Measurements from ENCODE around the gene KRTAP15-1. TPM values are rescaled to one million over a fixed set of nuclear protein-coding genes. Genes with fewer than 3 reads are reported as not detected.

The KRTAP15-1 gene
- not detected for polyA plus RNA-seq (ENCODE audit: insufficient read length in 12 of 12)
- long read RNA-seq, donor 1 = 0 reads
- long read RNA-seq, donor 2 = 0 reads
- long read RNA-seq, donor 3 = 0 reads
- long read RNA-seq, donor 4 = 0 reads
- long read RNA-seq, donor 5 = 0 reads
- long read RNA-seq, donor 6 = 0 reads
- long read RNA-seq, donor 7 = 0 reads
- long read RNA-seq, donor 8 = 0 reads
- long read RNA-seq, donor 9 = 0 reads
- long read RNA-seq, donor 10 = 0 reads
- long read RNA-seq, donor 11 = 0 reads

GRCh38 chr21:30439975-30440374, at the start of gene KRTAP15-1:
TSS of gene KRTAP15-1 (plus strand) at chr21:30440275. CDS start at chr21:30440328, 53 bp downstream.
- DNase-seq = no peak

- no peak for DNase-seq
These were observed 48.5 kb upstream of the KRTAP15-1 start for GRCh38 chr21:30391492-30392025.

- no peak for DNase-seq
These were observed 44.3 kb upstream of the KRTAP15-1 start, which contains the start of gene KRTAP13-1 for GRCh38 chr21:30395731-30396130. TSS of gene KRTAP13-1 (plus strand) at chr21:30396031. CDS start at chr21:30396087, 56 bp downstream.

- peak; percentile 3 for DNase-seq
These were observed 31.1 kb upstream of the KRTAP15-1 start for GRCh38 chr21:30408782-30409494.

GRCh38 chr21:30415993-30416392, 24.1 kb upstream of the KRTAP15-1 start:
- DNase-seq = no peak

GRCh38 chr21:30425826-30426225, 14.2 kb upstream of the KRTAP15-1 start, which contains the start of gene KRTAP13-3:
TSS of gene KRTAP13-3 (minus strand) at chr21:30425926. CDS start at chr21:30425912, 14 bp downstream.
- DNase-seq = no peak

GRCh38 chr21:30426731-30427130, 13.3 kb upstream of the KRTAP15-1 start:
- no peak for DNase-seq

GRCh38 chr21:30430170-30430655, 9.9 kb upstream of the KRTAP15-1 start, which contains the start of gene KRTAP13-4:
TSS of gene KRTAP13-4 (plus strand) at chr21:30430220. CDS start at chr21:30430276, 56 bp downstream.
- DNase-seq = no peak

GRCh38 chr21:30434033-30434631, 5.9 kb upstream of the KRTAP15-1 start:
- peak; percentile 9 for DNase-seq

- DNase-seq = no peak
These were observed 3.0 kb upstream of the KRTAP15-1 start for GRCh38 chr21:30437010-30437565.

- DNase-seq = no peak
These were observed 3.2 kb downstream of the KRTAP15-1 start for GRCh38 chr21:30443226-30443625.

- DNase-seq = no peak
These were observed 4.1 kb downstream of the KRTAP15-1 start for GRCh38 chr21:30444204-30444603.

- no peak for DNase-seq
These were observed 7.0 kb downstream of the KRTAP15-1 start for GRCh38 chr21:30447056-30447455.

- DNase-seq = no peak
These were observed 8.4 kb downstream of the KRTAP15-1 start for GRCh38 chr21:30448514-30448913.

- no peak for DNase-seq
These were observed 23.6 kb downstream of the KRTAP15-1 start for GRCh38 chr21:30463713-30464112.

GRCh38 chr21:30468900-30469714, 29.0 kb downstream of the KRTAP15-1 start:
- DNase-seq = no peak

- no peak for DNase-seq
These were observed 37.9 kb downstream of the KRTAP15-1 start for GRCh38 chr21:30478004-30478403.

GRCh38 chr21:30479259-30479658, 39.2 kb downstream of the KRTAP15-1 start:
- no peak for DNase-seq

- no peak for DNase-seq
These were observed 40.1 kb downstream of the KRTAP15-1 start, which contains the start of gene KRTAP19-1 for GRCh38 chr21:30480145-30480544. TSS of gene KRTAP19-1 (minus strand) at chr21:30480367. CDS start at chr21:30480317, 50 bp downstream.

- no peak for DNase-seq
These were observed 42.1 kb downstream of the KRTAP15-1 start for GRCh38 chr21:30482130-30482529.

- DNase-seq = no peak
These were observed 46.1 kb downstream of the KRTAP15-1 start for GRCh38 chr21:30486180-30486579.
